DMS153 treated with DMSO at 0.1 percent for 48 hours (cell line): ENCODE measurements around the gene IFNA6.

Source experiments
- DNase-seq: peaks from one replicate; lab custom pipeline; 2025; ENCODE audit not compliant: unreplicated experiment; lab: John Stamatoyannopoulos, UW

The IFNA6 gene

DNA sequence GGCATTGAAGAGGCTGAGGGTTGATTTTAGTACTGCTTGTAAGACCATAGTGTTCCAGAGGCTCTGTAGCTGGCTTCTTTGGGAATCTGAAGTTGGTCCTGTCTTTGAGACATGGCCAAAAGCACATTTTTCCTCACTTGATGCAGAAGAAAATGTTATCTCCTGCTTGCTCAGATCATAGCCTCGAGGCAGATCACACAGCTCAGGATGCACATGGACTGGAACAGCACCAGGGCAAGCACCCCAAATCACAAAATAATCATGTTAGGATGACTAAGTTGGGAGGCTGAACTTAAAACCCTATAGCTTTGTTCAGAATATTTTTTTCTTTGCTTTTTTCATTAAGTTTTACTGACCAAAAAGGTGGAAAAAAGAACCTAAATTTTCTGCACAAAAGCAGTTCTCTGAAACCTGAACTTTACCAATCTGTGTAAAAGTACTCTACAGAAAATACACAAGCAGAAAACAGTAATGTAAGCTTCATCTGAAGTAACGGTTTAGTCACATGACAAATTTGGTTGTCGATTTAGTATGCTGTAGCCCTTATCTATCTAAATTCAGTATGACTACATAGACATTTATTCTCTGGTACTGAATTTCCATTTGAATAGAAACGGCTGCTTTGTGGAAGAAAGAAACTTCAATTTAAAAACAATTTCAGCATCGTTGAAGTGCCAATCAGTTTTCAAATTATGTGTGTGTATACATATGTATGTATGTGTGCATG is 18.8 kb downstream of the IFNA6 start:
- no peak for DNase-seq

DNA sequence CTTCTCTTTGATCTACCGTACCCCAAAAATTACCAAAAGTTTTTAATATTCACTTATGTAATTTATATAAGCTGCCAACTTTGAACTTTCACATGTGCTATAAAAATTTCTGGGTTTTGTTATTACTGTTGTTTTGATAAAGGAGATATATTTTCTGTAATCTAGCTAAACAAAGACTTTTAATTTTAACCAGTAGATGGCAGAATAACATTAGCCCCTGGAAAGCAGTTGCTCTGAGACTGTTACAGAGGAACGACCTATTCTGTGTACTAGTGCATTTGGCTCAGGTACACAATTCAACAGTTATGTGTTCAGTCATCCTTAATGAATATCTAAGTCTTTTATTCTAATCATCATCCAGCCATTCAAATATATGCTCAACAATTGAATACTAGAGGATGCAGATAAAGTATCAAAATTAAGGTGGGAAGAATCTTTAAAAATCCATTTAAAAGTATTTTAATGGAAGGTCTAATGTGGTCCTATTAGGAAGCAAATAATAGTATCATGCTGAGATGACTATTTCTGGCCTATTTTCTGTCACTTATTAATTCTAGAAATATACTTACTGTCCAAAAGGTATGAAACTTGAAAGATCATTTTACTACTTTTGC is 24.1 kb downstream of the IFNA6 start:
- peak; percentile 69 for DNase-seq

DNA sequence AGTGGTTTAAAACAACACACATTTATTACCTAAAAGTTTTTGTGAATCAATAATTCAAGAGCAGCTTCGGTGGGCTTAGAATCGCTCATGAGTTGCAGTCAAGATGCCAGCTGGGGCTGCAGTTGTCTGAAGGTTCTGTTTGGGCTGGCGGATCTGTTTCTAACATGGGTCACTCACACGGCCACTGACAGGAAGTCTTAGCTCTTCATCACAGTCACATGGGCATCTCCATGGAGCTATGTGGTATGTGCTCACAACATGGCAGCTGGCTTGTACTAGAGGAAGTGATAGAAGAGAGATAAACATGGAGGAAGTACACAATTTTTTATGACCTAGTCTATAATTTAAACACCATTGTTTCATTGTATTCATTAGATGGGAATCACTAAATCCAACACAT is 26.6 kb downstream of the IFNA6 start:
- DNase-seq = no peak

DNA sequence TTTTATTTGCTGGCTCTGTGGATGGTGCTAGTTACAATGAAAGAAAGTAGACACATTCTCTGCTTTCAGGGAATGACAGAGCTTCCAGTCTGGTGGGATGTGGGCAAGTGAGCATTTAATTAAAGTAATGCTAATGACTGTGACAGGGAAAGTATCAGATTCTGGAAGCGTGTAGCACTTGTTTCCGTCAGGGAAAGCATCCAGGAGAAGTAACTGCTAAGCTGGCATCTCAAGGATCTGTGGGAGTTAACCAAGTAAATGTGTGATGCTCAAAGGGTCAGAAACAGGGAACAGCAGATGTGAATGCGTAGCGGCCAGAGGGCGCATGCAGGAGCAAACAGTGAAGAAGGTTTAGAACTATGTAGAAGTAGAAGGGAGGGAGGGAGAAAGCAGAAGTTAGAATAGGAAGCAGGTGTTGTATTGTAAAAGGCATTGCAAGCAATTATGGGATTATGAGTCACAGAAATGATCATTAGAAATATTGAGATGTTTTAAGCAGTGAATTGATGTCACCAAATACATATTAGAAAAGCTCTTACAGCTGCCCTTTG is 27.7 kb downstream of the IFNA6 start:
- DNase-seq = no peak

DNA sequence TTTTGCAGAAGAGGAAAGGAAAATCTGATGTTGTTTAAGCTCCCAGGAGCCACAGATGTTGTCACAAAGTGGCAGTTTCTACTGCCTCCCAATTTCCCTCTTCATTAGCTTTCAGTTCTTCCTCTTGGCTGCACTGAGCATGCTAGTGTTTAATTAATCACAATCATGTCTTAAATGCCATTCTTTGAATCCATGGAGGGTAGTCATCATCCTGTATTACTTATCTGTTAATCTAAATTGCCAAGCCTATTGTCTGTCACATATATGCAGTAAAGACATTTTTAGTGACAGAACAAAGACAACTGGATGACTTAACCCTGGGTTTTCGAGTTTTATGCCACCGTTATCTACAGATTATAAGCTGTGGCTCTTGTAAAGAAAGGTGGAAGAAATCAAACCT is 30.2 kb downstream of the IFNA6 start:
- DNase-seq = no peak

DNA sequence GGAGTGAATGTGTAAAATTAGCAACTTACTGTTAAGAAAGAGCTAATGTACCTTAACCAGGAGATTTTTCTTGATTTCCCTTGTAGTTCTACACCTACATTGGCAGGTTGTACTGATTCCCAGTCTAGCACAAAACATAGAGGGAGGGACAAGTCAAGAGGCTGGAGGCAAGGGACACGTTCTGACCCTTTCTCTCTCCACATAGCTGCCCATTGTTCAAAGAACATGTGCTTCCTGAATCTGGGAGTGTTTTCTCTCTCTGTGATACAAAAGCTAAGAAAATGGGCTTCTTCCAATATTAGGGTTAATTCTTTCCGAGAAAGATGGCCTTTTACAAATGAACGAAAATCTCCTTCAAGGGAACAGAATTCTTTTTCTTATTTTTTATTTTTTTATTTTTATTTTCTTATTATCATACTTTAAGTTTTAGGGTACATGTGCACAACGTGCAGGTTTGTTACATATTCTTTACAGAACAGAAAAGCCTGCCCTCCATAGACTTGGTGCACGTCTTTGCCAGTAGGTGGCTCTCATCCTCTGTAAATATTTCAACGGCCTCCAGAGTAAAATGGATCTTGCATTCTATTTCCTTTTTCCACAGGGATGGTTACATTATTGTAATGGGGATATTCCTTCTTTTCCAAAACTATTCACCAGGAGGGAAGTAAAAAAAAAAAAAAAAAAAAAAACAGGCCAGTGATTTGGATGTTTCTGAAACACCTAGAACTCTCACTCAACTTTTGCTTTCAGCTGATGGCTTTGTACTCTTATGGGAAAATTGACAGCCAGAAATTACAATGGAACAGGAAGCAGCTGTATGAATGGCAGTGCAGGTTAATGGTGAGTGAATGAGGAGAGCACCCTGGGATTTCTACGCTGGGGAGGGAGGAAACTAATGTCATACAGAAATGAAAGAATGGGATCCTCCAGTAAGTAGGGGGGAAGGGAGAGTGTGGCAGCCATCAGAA is 32.4 kb downstream of the IFNA6 start:
- peak; percentile 43 for DNase-seq

DNA sequence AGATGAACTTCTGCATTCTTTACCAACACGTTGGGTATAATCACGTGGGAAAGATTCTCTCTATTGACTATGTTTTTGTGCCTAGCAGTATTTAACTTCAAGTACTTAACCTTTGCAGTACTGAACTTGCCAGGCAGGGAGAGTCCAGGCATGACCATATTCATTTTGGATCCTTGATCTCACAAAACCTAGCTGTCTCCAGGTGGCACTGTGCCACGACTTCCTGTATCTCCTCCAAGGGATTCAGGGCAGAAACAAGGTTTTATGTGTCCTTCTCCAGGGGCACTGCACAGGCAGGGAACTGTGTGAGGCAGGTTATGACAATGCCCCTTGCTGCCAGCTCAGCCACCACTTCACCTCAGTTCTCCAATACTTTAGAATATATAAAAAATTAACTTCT is 33.8 kb downstream of the IFNA6 start:
- DNase-seq = no peak

DNA sequence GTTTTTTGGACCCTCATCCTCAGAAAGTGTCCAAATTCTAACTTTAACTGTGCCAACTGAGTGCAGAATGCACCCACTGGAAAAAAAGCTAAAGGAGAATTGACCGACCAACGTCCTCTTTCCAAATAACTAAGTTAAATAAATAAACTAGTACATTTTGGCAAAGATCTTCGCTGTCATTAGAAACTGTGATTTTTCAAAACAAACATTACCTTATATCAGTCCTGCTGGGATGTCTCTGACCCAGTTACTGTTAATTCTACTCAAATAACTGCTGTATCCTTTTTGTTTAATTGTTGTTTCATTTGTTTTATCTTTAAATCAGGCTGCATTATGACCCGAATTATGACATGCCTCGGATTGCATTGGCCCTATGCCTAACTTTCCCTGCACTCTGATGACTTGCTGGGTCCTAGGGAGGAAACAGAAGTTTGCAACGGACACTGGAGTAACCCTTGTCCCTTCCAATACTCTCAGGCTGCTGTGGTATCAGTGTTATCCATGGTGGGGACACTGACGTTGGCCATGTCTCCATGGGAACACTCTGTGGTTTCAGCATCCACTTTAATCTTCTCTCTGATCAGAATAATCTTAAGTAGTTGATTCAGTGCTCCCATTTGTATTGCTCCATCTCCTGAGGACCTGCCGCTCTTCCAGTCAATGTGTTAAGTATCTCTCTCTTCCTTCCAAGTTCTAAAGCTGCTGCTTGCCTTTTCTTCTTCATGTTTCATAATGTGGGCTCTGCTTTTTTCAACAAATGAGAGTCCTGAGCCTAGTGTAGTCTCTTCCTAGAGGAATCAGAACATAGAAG is 34.5 kb downstream of the IFNA6 start:
- no peak for DNase-seq

DNA sequence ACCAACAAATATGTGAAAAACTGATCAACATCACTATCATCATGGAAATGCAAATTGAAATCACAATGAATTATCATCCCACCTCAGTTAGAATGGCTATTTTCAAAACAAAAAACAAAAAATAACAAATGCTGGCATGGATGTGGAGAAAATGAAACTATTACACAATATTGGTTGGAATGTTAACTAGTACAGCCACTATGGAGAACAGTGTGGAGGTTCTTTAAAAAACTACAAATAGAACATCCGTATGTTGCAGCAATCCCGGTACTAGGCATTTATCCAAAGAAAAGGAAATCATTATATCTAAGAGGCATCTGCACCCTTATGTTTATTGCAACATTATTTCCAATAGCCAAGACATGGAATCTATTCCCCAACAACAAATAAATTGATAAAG is 36.5 kb downstream of the IFNA6 start:
- no peak for DNase-seq

DNA sequence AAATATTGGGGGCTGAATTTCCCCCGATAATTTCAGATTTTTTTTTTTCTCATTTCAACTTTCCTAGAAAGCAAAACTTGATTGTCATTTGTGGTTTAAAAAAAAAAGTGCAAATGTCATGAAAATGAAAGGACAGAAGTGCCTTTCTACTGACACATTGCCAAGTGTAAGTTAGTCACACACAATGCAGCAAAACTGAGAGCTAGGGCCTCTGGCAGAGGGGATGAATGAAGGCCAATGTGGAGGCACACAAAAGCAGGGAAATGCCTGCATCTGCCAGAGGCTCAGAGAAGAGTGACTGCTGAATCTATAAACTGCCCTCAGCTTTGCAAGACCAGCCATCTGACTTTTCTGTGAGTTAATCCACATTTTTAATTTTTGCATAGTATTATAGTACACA is 38.8 kb downstream of the IFNA6 start:
- no peak for DNase-seq

DNA sequence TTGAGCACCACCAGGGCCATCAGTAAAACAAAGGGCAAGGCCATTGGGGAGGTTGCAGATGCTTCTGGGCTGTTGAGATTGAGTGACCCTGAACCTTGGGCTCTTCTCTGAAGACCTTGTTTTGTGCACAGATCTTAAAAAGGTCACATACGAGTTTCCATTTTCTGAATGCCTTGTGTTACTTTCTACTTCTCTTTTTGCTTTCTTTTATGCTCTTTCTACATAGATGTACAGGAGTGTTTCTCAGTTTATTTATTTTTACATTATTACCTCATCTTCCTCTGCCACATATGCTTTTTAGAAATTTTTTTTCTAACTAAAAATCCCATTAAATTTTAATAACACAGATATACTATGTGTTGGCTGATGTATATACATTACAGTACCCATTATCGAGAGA is 45.5 kb downstream of the IFNA6 start, which contains the start of gene IFNA5:
TSS of gene IFNA5 (minus strand) at position 101 of the 400 bp plus-strand sequence. CDS start at position 44, 57 bp downstream.
- DNase-seq = no peak
